Jurkat, Clone E6-1 (cell line): ENCODE measurements around the gene MB.

Experiments
- DNase-seq: peaks from one replicate; pipeline ENCODE4 v3.0.0-alpha.2; 2011; ENCODE audit warnings: low read depth, low spot score
- H3K4me3 ChIP-seq: 2 replicates; pipeline ENCODE4 v1.5.1; 2011; ENCODE audit warnings: mild to moderate bottlenecking, low read length, control low read depth, moderate library complexity

The MB gene

GRCh38 chr22:35620624-35621251, 3.6 kb upstream of the MB start:
- H3K4me3 ChIP-seq = no peak overlapping the region
- no peak for DNase-seq

GRCh38 chr22:35619336-35620094, 2.4 kb upstream of the MB start:
- H3K4me3 ChIP-seq = no peak overlapping the region
- DNase-seq = no peak

- no peak for DNase-seq
- no peak overlapping the region for H3K4me3 ChIP-seq
Observed at GRCh38 chr22:35618427-35619223, 1.5 kb upstream of the MB start.

- peak overlapping the region; percentile 2 for H3K4me3 ChIP-seq
- DNase-seq = peak; percentile 80
Observed at GRCh38 chr22:35616043-35616442, 1.1 kb downstream of the MB start.

- no peak overlapping the region for H3K4me3 ChIP-seq
- DNase-seq = no peak
Observed at GRCh38 chr22:35615156-35615555, 2.0 kb downstream of the MB start.

- H3K4me3 ChIP-seq = no peak overlapping the region
- no peak for DNase-seq
Observed at GRCh38 chr22:35614404-35614803, 2.7 kb downstream of the MB start.

GRCh38 chr22:35612903-35613302, 4.2 kb downstream of the MB start:
- no peak overlapping the region for H3K4me3 ChIP-seq
- no peak for DNase-seq

GRCh38 chr22:35611891-35612576, 5.1 kb downstream of the MB start:
- DNase-seq = no peak
- H3K4me3 ChIP-seq = no peak overlapping the region

GRCh38 chr22:35611200-35611890, 5.8 kb downstream of the MB start:
- H3K4me3 ChIP-seq = no peak overlapping the region
- no peak for DNase-seq

- no peak for DNase-seq
- H3K4me3 ChIP-seq = no peak overlapping the region
Observed at GRCh38 chr22:35610741-35611140, 6.4 kb downstream of the MB start.

- no peak overlapping the region for H3K4me3 ChIP-seq
- DNase-seq = no peak
Observed at GRCh38 chr22:35609761-35610160, 7.4 kb downstream of the MB start.

- no peak overlapping the region for H3K4me3 ChIP-seq
- DNase-seq = no peak
Observed at GRCh38 chr22:35609261-35609660, 7.9 kb downstream of the MB start.

GRCh38 chr22:35608088-35608487, 9.0 kb downstream of the MB start:
- DNase-seq = no peak
- H3K4me3 ChIP-seq = no peak overlapping the region

GRCh38 chr22:35606916-35607315, 10.2 kb downstream of the MB start:
- no peak for DNase-seq
- no peak overlapping the region for H3K4me3 ChIP-seq

- no peak for DNase-seq
- H3K4me3 ChIP-seq = no peak overlapping the region
Observed at GRCh38 chr22:35605851-35606481, 11.2 kb downstream of the MB start.

GRCh38 chr22:35605369-35605680, 11.8 kb downstream of the MB start:
- H3K4me3 ChIP-seq = no peak overlapping the region
- no peak for DNase-seq

GRCh38 chr22:35604621-35605368, 12.3 kb downstream of the MB start:
- DNase-seq = no peak

More at GRCh38 chr22:35604621-35605368, 12.3 kb downstream of the MB start:
- H3K4me3 ChIP-seq = no peak overlapping the region
